HG03558 (cell line): ENCODE results near the gene FAXDC2.
"Not testable (repeated sequence)": the region's sequence is repeated elsewhere in the genome, so short reads cannot be mapped to it uniquely, and the experiment has no call there.

Experiments
- ATAC-seq: cut with Tn5 transposase; IDR thresholded peaks from one replicate; pipeline ENCODE4 v1.9.1; 2021; ENCODE audit warnings: moderate number of reproducible peaks; ENCODE audit not compliant: unreplicated experiment; ENCODE audit errors: extremely low read depth

FAXDC2 gene

GRCh38 chr5:154862766-154863165 lies 12.4 kb upstream of the FAXDC2 start:
- ATAC-seq = no peak

GRCh38 chr5:154861946-154862345 lies 11.5 kb upstream of the FAXDC2 start:
- ATAC-seq = no peak

GRCh38 chr5:154860765-154861164 lies 10.4 kb upstream of the FAXDC2 start:
- no peak for ATAC-seq

DNA sequence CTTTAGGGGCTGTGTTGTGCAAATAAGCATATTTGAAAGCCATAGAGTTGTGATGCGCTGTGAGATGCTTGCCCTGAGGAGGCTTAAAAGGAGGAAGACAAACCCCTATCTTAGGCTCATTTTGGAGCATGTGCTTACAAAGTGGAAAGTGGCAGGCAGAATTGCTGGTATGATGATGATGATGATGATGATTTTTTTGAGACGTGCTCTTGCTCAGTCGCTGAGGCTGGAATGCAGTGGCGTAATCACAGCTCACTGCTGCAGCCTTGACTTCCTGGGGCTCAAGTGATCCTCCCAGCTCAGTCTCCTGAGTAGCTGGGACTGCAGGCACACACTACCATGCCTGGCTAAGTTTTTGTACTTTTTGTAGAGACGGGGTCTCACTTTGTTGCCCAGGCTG lies 9.7 kb upstream of the FAXDC2 start:
- ATAC-seq = no peak

DNA sequence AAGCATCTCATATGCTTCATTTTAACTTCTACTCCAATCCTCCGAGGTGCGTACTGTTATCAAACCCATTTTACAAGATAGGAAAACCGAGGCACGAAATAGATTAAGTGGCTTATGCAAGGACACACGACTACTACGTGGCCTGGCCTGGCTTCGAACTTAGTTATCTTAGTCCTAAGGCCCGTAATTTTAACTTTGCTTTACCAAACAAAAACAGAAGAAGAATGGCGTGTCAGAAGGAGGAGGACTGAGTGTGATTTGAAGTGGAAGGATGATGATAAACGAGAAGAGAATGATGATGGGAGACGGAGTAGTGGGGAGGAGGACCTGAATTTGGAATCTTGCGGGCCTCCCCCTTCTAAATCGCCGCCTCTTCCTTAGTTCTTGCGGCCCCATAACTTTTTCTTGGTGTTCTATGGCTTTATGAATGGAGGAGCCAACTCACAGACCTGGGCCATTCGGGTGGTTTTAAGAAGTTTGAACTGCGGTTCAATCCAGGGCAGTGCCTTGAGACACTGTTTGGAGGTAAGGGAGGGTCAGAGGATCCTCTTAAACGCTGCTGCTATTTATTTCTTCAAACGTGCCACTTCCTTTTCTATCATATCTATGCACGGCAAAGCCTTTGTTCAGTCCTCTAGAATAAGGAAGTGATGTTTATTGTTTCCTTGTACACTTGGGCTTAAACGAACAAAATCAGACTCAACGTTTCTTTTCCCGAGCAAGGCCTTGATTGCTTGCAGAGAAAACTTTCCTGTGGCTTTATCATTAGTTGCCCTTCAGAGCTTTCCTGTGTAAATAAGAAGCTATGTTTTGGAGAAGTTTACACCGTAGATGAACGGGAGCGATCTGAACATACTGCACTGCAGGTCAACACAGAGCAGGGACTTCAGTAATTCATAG lies 8.8 kb upstream of the FAXDC2 start:
- ATAC-seq = no peak

GRCh38 chr5:154858297-154858971 lies 8.0 kb upstream of the FAXDC2 start, which contains the start of gene CNOT8:
CNOT8 (plus strand) TSS chr5:154858627; CDS start chr5:154863279, 4,652 bp downstream.
- peak; percentile 75 for ATAC-seq

DNA sequence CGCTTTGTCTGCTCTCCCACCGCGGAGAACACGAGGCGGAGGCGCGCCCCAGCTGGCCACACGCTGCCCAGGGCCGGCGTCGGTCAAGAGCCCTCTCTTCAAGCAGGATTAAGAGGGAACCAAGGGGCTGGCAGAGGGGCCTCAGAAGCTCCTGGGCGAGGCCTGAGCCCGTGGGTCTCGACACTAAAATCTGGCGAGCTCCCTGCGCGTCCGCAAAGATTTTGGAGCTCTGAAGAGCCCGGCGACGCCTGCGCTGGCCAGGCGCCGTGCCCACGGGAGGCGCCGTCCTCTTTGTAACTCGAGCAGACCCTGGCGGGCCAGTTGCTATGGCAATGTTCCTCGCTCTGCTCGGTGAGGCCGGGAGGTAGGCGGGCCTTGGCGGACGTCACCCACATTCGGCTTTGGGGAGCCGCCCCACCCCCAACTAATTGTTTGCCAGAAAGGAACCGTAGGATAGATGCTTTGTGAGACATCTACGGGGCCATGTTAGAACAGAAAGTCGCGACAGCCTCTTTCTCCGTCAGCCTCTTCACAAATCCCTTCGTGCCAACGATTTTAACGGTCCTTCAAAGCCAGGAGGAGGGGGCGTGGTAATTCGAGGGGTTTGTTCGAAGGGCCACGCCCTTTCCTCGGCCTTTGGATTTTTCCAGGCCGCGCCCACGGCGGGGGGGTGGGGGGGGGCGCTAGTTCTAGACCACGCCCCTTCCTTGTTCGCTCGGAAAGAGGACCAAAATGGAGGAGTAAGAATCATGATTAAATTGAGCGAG lies 7.3 kb upstream of the FAXDC2 start:
- peak; percentile 42 for ATAC-seq

DNA sequence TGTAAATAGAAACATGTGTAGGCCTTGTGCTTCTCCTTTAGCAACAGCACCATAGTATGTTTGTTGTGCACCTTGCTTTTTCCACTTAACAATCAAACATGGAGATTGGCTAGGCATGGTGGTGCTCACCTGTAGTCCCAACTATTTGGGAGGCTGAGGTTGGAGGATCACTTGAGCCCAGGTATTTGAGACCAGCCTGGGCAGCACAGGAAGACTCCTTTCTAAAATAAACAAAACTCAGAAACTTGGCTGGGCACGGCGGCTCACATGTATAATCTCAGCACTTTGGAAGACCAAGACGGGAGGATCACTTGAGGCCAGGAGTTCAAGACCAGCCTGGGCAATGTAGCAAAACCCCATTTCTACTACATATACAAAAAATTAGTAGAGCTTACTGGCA lies 948 bp upstream of the FAXDC2 start:
- no peak for ATAC-seq

DNA sequence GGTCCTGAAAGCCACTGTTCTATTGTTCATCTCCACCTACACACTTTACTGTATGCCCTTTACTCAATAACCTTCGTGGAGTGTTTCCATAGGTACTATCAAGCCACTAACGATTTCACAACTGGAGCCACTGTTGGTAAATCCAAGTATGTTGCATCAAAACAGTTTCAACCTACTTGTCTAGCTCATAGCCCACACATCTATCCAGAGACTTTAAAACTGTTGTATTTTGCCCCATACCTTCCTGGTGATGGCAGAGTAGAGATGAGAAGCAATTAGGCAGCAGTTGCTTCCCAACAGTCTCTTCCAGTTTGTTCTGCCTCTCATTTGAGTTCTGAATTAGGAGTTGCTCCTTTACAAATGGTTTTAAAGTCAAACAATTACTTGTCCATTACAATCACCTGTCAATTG lies 607 bp downstream of the FAXDC2 start:
- ATAC-seq = no peak

GRCh38 chr5:154849264-154849785 lies 1.1 kb downstream of the FAXDC2 start:
- ATAC-seq = no peak

DNA sequence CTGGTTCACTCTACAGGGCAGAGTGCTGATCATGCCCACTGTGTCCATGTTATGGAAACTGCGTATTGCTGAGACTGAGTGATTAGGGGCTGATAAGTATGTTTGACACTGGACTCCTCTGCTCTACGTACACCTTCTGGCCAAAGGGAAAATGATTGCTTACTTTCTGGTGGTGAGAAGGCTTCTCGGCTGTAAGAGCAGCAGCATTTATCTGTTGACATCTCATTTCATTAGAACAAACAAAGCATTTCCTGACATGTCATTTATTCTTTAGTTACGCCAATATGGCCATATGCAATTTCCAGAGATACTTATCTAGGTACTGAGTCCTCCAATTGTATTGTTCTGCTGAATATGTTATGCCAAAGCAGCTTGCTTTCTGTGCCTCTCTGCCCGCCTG lies 5.6 kb downstream of the FAXDC2 start:
- no peak for ATAC-seq

DNA sequence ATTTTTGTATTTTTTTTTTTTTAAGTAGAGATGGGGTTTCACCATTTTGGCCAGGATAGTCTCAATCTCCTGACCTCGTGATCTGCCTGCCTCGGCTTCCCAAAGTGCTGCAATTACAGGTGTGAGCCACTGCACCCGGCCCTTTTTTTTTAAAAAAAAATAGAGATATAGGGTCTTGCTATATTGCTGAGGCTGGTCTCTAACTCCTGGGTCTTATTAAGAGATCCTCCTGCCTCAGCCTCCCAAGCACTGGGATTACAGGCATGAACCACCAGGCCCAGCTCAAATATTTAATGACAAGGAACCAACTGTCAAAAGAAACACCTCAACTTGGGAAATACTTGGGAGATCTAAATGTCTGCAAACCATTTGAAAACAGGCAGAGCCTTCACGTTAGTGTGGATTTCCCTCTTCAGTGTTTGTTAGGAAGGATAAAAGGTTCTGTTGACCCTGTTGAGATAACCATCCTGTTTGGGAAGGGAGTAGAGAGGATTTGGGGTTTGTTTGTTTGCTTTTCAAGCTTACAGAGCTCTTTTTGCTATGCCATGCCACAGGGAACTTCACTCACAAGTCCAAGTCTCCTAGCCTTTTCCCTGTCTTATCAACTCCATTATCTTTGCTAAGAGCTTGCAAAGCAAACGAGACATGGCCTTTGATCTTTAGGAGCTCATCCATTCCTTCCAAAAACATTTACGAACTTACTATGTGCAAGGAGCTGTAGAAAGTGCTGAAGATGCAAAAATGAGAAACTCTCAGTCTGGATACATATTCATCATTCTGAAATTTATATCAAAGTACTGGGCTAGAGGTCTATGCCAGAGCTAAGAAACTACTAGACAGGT lies 7.5 kb downstream of the FAXDC2 start:
- no peak for ATAC-seq

GRCh38 chr5:154841273-154841661 lies 9.1 kb downstream of the FAXDC2 start:
- ATAC-seq = no peak

DNA sequence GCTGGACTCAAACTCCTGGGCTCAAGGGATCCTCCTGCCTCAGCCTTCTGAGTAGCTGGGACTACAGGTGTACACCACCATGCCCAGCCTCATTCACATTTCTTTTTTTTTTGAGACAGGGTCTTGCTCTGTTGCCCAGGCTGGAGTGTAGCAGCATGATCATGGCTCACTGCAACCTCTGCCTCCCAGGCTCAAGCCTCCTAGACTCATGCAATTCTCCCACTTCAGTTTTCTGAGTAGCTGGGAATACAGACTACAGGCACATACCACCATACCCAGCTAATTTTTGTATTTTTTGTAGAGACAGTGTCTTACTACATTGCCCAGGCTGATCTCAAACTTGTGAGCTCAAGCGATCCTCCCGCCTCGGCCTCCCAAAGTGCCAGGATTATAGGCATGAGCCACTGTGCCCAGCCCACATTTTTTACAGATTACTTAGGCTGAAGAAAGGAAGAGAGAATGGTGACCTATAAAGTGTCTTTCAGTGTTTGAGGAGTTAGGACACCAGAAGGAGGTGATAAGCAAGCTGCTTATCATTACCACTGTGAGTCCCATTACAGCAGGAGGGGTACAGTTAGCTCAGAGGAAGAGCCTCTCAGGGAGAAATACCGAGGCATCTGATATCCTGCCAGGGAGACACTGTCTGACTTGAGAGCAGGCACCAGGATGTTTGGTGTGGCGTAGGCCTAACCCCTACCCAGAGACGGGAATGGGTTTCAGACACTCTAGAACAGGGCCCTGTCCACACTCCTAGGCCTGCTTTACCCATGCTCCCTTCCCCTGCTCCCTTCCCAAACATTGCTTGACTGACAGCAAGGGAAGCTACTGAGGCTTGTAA lies 9.7 kb downstream of the FAXDC2 start:
- no peak for ATAC-seq

- ATAC-seq = no peak
Observed at GRCh38 chr5:154837009-154837901, 13.1 kb downstream of the FAXDC2 start.

DNA sequence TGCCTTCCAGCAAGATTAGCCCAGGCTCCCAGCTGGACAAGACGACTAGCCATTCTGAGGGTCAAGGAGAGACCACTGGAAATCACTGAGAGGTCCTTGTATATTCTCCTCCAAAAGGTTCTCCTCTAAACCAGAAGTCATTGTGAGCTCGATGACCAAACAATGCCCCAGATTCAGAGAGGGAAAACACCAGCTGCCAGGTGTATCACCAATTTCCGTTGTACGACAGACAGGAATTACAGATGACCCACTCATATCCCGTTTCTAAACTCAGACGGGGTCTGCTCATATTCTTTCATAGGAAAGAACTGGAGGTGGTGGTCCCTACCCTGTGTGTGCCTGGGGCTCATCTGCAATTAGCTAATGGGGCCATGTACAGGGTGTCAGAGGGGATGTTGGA lies 14.2 kb downstream of the FAXDC2 start:
- no peak for ATAC-seq

- ATAC-seq = not testable (repeated sequence)
Observed at GRCh38 chr5:154835701-154836052, 14.7 kb downstream of the FAXDC2 start.

DNA sequence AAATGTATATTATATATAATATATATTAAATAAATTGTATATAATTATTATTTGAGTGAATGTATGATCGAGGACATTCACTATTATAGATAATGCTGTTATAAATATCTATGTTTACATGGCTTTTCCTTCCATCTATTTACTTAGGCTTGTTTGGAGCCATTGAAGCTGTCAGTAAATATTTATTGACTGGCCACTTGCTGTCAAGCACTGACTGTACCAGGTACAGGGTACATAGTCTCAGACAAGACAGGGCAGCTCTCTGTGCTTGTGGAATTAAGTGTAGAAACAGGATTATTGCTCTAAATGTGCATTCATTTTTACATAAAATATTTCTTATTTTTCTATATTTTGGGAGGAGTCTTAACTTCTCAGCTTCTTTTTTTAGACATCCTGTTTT lies 16.4 kb downstream of the FAXDC2 start:
- ATAC-seq = no peak
